Smooth muscle cell (in vitro differentiated cells): ENCODE results near the gene B4GALNT2. TPM values are rescaled to one million over a fixed set of nuclear protein-coding genes. Genes with fewer than 3 reads are reported as not detected.

ENCODE experiments used
- DNase-seq: peaks from one replicate; lab custom pipeline; 2025; ENCODE audit not compliant: unreplicated experiment; lab: John Stamatoyannopoulos, UW
- H2AFZ ChIP-seq: fragments of 200-600 bp; sonication (generic); 2 replicates; pipeline ENCODE4 v1.6.0; 2016; ENCODE audit warnings: antibody characterized with exemption, low read depth, mild to moderate bottlenecking
- H3F3A ChIP-seq: fragments of 200-600 bp; sonication (generic); 2 replicates; pipeline ENCODE4 v1.6.0; 2017; ENCODE audit warnings: antibody characterized with exemption, low read depth
- H3K27ac ChIP-seq: fragments of 200-600 bp; sonication (generic); 2 replicates; pipeline ENCODE4 v1.5.1; 2016; ENCODE audit warnings: low read depth, mild to moderate bottlenecking
- H3K27me3 ChIP-seq: fragments of 200-600 bp; sonication (generic); 2 replicates; pipeline ENCODE4 v1.6.1; 2016; ENCODE audit warnings: low read depth, mild to moderate bottlenecking
- H3K36me3 ChIP-seq: fragments of 200-600 bp; sonication (generic); 2 replicates; pipeline ENCODE4 v1.5.1; 2016; ENCODE audit warnings: low read depth
- H3K4me1 ChIP-seq: fragments of 200-600 bp; sonication (generic); 2 replicates; pipeline ENCODE4 v1.5.1; 2016; ENCODE audit warnings: low read depth
- H3K4me2 ChIP-seq: fragments of 200-600 bp; sonication (generic); 2 replicates; pipeline ENCODE4 v1.6.0; 2016; ENCODE audit warnings: mild to moderate bottlenecking
- H3K4me3 ChIP-seq: fragments of 200-600 bp; sonication (generic); 2 replicates; pipeline ENCODE4 v1.5.1; 2016; ENCODE audit warnings: mild to moderate bottlenecking
- H3K79me2 ChIP-seq: fragments of 200-600 bp; sonication (generic); 2 replicates; pipeline ENCODE4 v1.6.0; 2016; ENCODE audit warnings: low read depth, mild to moderate bottlenecking
- H3K9ac ChIP-seq: fragments of 200-600 bp; sonication (generic); 2 replicates; pipeline ENCODE4 v1.6.0; 2016; ENCODE audit warnings: low read depth
- H3K9me3 ChIP-seq: fragments of 200-600 bp; sonication (generic); replicated peaks from 2 replicates; pipeline ENCODE4 v1.5.1; 2016; ENCODE audit warnings: low read depth
- H4K20me1 ChIP-seq: fragments of 200-600 bp; sonication (generic); 2 replicates; pipeline ENCODE4 v1.6.0; 2016; ENCODE audit warnings: low read depth
- WGBS: methylation state at CpG from one replicate; pipeline ENCODE4 v1.1.7; 2016; ENCODE audit warnings: low lambda C conversion rate; 5-methylcytosine and 5-hydroxymethylcytosine counted together
- polyA plus RNA-seq: library from polyadenylated mRNA; unstranded; fragments of >200 nt; fragmentation: Nextera tagmentation; extraction: Ambion mirVana; gene quantifications from 2 replicates; pipeline ENCODE4 v1.2.1, GENCODE V29; 2016
- total RNA-seq: library from RNA; depleted of rRNA; stranded (reverse); fragments of >200 nt; gene quantifications from 2 replicates; pipeline ENCODE4 v1.2.3, GENCODE V29; 2014
- TF ChIP-seq, protein P1 (sequence below): fragments of 200-600 bp; sonication (generic); IDR thresholded peaks from 2 replicates; pipeline ENCODE4 v1.5.1; 2017; ENCODE audit warnings: borderline replicate concordance, mild to moderate bottlenecking, antibody characterized with exemption; ENCODE audit not compliant: insufficient read depth, poor library complexity, severe bottlenecking

Gene B4GALNT2
- total and polyA plus RNA-seq, 2 experiments from 2014 or later: 0.11 to 0.13 TPM

- H3K27ac ChIP-seq: no peak overlapping the region
- H2AFZ ChIP-seq: no peak overlapping the region
- H4K20me1 ChIP-seq: no peaks in the 10 kb centered on the region
- H3K36me3 ChIP-seq: no peaks in the 10 kb centered on the region
- no peaks in the 10 kb centered on the region for H3K79me2 ChIP-seq
- no peak for DNase-seq
- H3K4me3 ChIP-seq: no peak overlapping the region
- H3K4me1 ChIP-seq: peaks cover 9% of the 10 kb centered on the region
- TF ChIP-seq, protein P1, sequence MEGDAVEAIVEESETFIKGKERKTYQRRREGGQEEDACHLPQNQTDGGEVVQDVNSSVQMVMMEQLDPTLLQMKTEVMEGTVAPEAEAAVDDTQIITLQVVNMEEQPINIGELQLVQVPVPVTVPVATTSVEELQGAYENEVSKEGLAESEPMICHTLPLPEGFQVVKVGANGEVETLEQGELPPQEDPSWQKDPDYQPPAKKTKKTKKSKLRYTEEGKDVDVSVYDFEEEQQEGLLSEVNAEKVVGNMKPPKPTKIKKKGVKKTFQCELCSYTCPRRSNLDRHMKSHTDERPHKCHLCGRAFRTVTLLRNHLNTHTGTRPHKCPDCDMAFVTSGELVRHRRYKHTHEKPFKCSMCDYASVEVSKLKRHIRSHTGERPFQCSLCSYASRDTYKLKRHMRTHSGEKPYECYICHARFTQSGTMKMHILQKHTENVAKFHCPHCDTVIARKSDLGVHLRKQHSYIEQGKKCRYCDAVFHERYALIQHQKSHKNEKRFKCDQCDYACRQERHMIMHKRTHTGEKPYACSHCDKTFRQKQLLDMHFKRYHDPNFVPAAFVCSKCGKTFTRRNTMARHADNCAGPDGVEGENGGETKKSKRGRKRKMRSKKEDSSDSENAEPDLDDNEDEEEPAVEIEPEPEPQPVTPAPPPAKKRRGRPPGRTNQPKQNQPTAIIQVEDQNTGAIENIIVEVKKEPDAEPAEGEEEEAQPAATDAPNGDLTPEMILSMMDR: no peak
- no peaks in the 10 kb centered on the region for H3K9me3 ChIP-seq
- peaks cover 41% of the 10 kb centered on the region for H3K27me3 ChIP-seq
- H3F3A ChIP-seq: no peaks in the 10 kb centered on the region
- no peak overlapping the region for H3K4me2 ChIP-seq
- 86% methylated on average over 8 of the region's 8 CpGs for WGBS
- no peak overlapping the region for H3K9ac ChIP-seq
These were observed 93.1 kb downstream of the B4GALNT2 start for GRCh38 chr17:49225554-49226236.

Other genes starting within 250 kb of the B4GALNT2 start
- gene ATP5MC1, start 240.0 kb upstream of the B4GALNT2 start, total RNA-seq: 119 and 131 TPM in 2 replicates
- gene ATP5MC1, start 240.0 kb upstream of the B4GALNT2 start, polyA plus RNA-seq: 229 and 232 TPM in 2 replicates
- 67.5 and 82.5 TPM in 2 replicates for gene UBE2Z, start 224.4 kb upstream of the B4GALNT2 start, total RNA-seq
- gene UBE2Z, start 224.4 kb upstream of the B4GALNT2 start, polyA plus RNA-seq: 73.2 and 74.3 TPM in 2 replicates
- gene SNF8, start 187.9 kb upstream of the B4GALNT2 start, total RNA-seq: 69.0 and 69.6 TPM in 2 replicates
- gene SNF8, start 187.9 kb upstream of the B4GALNT2 start, polyA plus RNA-seq: 260 and 263 TPM in 2 replicates
- not detected in 2 replicates for gene GIP, start 164.2 kb upstream of the B4GALNT2 start, total RNA-seq
- 1.6 and 1.9 TPM in 2 replicates for gene GIP, start 164.2 kb upstream of the B4GALNT2 start, polyA plus RNA-seq
- 51.0 and 54.6 TPM in 2 replicates for gene IGF2BP1, start 135.4 kb upstream of the B4GALNT2 start, total RNA-seq
- 49.7 and 51.4 TPM in 2 replicates for gene IGF2BP1, start 135.4 kb upstream of the B4GALNT2 start, polyA plus RNA-seq
- 0.81 TPM in 1 of 2 replicates, not detected in the other for gene GNGT2, start 77.8 kb downstream of the B4GALNT2 start, total RNA-seq
- gene GNGT2, start 77.8 kb downstream of the B4GALNT2 start, polyA plus RNA-seq: 0.44 and 0.75 TPM in 2 replicates
- gene ABI3, start 77.9 kb downstream of the B4GALNT2 start, total RNA-seq: 0.22 and 1.9 TPM in 2 replicates
- gene ABI3, start 77.9 kb downstream of the B4GALNT2 start, polyA plus RNA-seq: 0.67 and 1.7 TPM in 2 replicates
- gene PHOSPHO1, start 98.0 kb downstream of the B4GALNT2 start, total RNA-seq: 3.0 and 4.1 TPM in 2 replicates
- 4.2 and 8.7 TPM in 2 replicates for gene PHOSPHO1, start 98.0 kb downstream of the B4GALNT2 start, polyA plus RNA-seq
- gene ZNF652, start 229.5 kb downstream of the B4GALNT2 start, total RNA-seq: 42.5 and 48.8 TPM in 2 replicates
- 18.3 and 27.4 TPM in 2 replicates for gene ZNF652, start 229.5 kb downstream of the B4GALNT2 start, polyA plus RNA-seq